ENCODE measurements around the gene AHRR.

GRCh38 chr5:478982-479535 is 157.5 kb downstream of the AHRR start:
- TF ChIP-seq CTCF (IDR thresholded peaks at IDR 0.05) (no peak), POLR2A (IDR thresholded peaks at IDR 0.05) (no peak)
